Neural progenitor cell (in vitro differentiated cells): Measurements from ENCODE around the gene SLC22A23.

Experiments used
- EZH2 ChIP-seq: fragments of 200-600 bp; sonication (generic); IDR thresholded peaks from 2 replicates; pipeline ENCODE4 v1.6.1; 2017; ENCODE audit warnings: antibody characterized with exemption, mild to moderate bottlenecking, moderate library complexity
- EZH2phosphoT487 ChIP-seq: fragments of 200-600 bp; sonication (generic); IDR thresholded peaks from 2 replicates; pipeline ENCODE4 v1.6.1; 2017; ENCODE audit warnings: antibody characterized with exemption
- TF ChIP-seq, protein P1 (sequence below): fragments of 200-600 bp; sonication (generic); IDR thresholded peaks from 2 replicates; pipeline ENCODE4 v1.5.1; 2017; ENCODE audit warnings: antibody characterized with exemption, mild to moderate bottlenecking

DNA sequence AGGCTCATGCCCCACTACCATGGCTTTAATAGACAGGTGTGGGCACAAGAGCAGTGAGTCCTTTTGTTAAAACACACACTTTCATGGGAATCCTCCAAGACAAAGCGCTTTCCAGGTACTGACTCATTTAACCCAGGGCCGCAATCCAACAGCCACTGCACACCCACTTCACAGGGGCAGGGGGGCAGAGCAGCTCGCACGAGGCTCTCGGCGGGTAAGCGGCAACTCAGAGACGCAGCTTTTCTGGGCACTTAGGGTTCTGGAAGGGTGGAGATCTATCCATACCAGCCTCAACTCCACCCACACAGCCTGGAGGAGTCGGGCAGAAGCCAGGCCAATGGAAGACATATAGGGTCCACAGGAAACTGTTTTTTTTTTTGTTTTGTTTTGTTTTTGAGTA, 169.5 kb downstream of the SLC22A23 start:
- TF ChIP-seq, protein P1, sequence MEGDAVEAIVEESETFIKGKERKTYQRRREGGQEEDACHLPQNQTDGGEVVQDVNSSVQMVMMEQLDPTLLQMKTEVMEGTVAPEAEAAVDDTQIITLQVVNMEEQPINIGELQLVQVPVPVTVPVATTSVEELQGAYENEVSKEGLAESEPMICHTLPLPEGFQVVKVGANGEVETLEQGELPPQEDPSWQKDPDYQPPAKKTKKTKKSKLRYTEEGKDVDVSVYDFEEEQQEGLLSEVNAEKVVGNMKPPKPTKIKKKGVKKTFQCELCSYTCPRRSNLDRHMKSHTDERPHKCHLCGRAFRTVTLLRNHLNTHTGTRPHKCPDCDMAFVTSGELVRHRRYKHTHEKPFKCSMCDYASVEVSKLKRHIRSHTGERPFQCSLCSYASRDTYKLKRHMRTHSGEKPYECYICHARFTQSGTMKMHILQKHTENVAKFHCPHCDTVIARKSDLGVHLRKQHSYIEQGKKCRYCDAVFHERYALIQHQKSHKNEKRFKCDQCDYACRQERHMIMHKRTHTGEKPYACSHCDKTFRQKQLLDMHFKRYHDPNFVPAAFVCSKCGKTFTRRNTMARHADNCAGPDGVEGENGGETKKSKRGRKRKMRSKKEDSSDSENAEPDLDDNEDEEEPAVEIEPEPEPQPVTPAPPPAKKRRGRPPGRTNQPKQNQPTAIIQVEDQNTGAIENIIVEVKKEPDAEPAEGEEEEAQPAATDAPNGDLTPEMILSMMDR, result no peak
- TF ChIP-seq EZH2phosphoT487, result no peak
- no peak for TF ChIP-seq EZH2
